Large intestine (tissue), 3 donors: Measurements from ENCODE around the gene KRT74. TPM values are rescaled to one million over a fixed set of nuclear protein-coding genes. Genes with fewer than 3 reads are reported as not detected.

Experiments used
- DNase-seq, 2 donors: peaks; one replicate each; pipeline versions ENCODE4 v3.0.0 to v3.0.0-alpha.2; 2013
- H3K27ac ChIP-seq: one replicate; pipeline ENCODE4 v1.5.1; 2013; ENCODE audit warnings: low read length
- H3K27me3 ChIP-seq: 2 replicates; pipeline ENCODE4 v1.6.1; 2013; ENCODE audit warnings: low read length; ENCODE audit not compliant: control insufficient read depth, insufficient read depth
- H3K36me3 ChIP-seq: 2 replicates; pipeline ENCODE4 v1.6.1; 2013; ENCODE audit warnings: low read length; ENCODE audit not compliant: control insufficient read depth, insufficient read depth
- H3K4me1 ChIP-seq: one replicate; pipeline ENCODE4 v1.6.1; 2013; ENCODE audit warnings: low read length; ENCODE audit not compliant: control insufficient read depth, insufficient read depth
- H3K4me3 ChIP-seq: one replicate; pipeline ENCODE4 v1.5.1; 2013; ENCODE audit warnings: low read length
- H3K9me3 ChIP-seq: one replicate; pipeline ENCODE4 v1.6.1; 2013; ENCODE audit warnings: mild to moderate bottlenecking, low read depth, low read length, moderate library complexity; ENCODE audit not compliant: control insufficient read depth
- WGBS: methylation state at CpG from one replicate; pipeline ENCODE4 v1.1.5; 2013; ENCODE audit warnings: low lambda C conversion rate; ENCODE audit not compliant: insufficient coverage; 5-methylcytosine and 5-hydroxymethylcytosine counted together
- polyA plus RNA-seq: library from polyadenylated mRNA; unstranded; fragments of 120-200 nt; gene quantifications from one replicate; pipeline ENCODE4 v1.2.1, GENCODE V29; 2013

The KRT74 gene
- polyA plus RNA-seq, 1 donor = not detected

- Histone ChIP-seq H3K27ac (no peak overlapping the region), H3K4me1 (no peaks in the 10 kb centered on the region), H3K36me3 (no peaks in the 10 kb centered on the region), H3K4me3 (no peak overlapping the region), H3K27me3 (peaks cover 8% of the 10 kb centered on the region), H3K9me3 (no peaks in the 10 kb centered on the region)
- no peak for DNase-seq
- no CpG with 5 or more reads among the region's 6 CpGs for WGBS
Measured at GRCh38 chr12:52555577-52555976, 18.1 kb downstream of the KRT74 start.

DNA sequence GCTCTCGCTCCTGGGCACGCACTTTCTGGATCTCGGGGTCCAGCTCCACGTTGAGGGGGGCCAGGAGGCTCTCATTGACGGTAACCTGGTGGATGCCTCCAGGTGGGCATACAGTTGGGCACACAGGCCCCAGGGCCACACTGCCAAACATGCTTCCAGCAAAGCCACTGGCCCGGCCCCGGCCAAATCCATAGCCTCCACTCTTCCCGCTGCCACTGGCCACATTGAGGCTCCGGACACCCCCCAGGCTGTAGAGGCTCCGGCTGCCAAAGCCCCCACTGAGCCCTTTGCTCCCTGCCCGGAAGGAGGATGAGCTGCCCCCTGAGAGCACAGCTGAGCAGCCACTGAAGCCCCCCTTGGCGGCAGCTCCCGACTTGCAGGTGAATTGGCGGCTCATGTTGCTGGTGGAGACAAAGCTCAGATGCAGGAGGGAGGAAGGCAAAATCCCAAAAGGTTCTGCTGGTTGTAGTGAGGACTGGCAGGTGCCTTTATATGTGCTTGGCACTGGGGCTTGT is 20.9 kb downstream of the KRT74 start, which contains the start of gene KRT71:
KRT71 (minus strand) TSS at position 465 of the 515 bp plus-strand sequence; CDS start at position 397, 68 bp downstream.
- peaks cover 10% of the 10 kb centered on the region for H3K27me3 ChIP-seq
- no peak within 1 kb of the TSS for H3K27ac ChIP-seq
- no CpG with 5 or more reads among the region's 14 CpGs for WGBS

DNA sequence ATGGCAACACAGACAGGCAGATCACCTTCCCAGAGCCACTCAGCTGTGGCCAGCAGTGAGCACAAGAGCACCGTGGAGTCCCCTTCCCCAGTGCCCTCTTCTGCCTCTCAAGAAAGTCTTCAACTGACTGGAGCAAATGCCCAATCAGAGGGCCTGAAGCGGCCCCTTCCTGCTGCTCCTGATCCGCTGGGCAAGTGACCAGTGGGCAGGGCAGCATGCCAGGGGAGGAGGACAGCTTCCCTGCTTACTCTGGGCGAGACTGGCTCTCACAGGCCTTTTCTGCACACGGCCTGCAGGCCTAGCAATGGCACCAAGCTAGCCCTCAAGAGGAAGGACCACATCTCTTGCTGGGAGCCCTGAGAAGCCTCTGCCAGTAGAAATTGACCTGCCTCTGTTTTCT is 21.6 kb downstream of the KRT74 start:
- H3K27me3 ChIP-seq = peaks cover 7% of the 10 kb centered on the region
- no peak for DNase-seq
- WGBS = no CpG with 5 or more reads among the region's 5 CpGs

More for the DNA sequence above, 20.9 kb downstream of the KRT74 start, which contains the start of gene KRT71:
- no peaks in the 10 kb centered on the region for H3K9me3 ChIP-seq
- no peak for DNase-seq
- H3K4me3 ChIP-seq = no peak within 1 kb of the TSS
- no peaks in the 10 kb centered on the region for H3K4me1 ChIP-seq
- H3K36me3 ChIP-seq = no peaks in the 10 kb centered on the region

DNA sequence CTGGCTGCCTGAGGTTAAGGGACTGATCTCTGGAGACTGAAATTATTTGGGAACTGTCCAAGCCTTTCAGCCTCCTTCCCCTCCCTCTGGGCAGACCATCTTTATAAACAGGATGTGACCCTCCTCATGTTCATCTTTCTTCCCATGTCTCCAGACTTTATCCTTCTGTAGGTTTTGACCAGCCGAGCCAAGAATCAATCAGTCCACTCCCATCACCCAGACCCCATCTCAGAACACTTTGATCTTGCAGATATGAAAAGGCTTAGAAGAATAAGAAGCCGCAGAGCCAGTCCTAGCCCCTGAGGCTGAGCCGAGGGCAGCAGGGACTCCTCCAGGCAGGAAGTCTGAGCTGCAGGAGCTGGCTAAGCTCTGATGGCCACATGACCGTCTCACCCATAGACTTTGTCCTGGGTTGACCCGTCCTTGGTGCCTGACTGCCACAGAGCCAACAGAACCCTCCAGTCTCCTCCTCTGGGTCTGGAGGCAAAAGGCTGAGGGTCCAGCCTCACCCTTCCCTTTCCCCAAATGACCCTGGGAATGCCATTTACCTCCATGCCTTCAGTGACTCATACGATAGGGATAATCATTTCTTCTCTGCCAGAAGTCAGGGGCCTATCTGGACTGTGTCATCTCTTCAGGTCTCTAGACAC is 22.3 kb downstream of the KRT74 start:
- peak in 1 of 2 donors; percentile 21 for DNase-seq
- H3K36me3 ChIP-seq = no peaks in the 10 kb centered on the region
- no peak overlapping the region for H3K4me3 ChIP-seq
- no peak overlapping the region for H3K27ac ChIP-seq
- H3K27me3 ChIP-seq = peaks cover 7% of the 10 kb centered on the region
- WGBS = 71% methylated on average over 1 of the region's 6 CpGs
- no peaks in the 10 kb centered on the region for H3K9me3 ChIP-seq
- no peaks in the 10 kb centered on the region for H3K4me1 ChIP-seq

More for the DNA sequence above, 21.6 kb downstream of the KRT74 start:
- Histone ChIP-seq H3K4me3 (no peak overlapping the region), H3K4me1 (no peaks in the 10 kb centered on the region), H3K36me3 (no peaks in the 10 kb centered on the region), H3K27ac (no peak overlapping the region), H3K9me3 (no peaks in the 10 kb centered on the region)

DNA sequence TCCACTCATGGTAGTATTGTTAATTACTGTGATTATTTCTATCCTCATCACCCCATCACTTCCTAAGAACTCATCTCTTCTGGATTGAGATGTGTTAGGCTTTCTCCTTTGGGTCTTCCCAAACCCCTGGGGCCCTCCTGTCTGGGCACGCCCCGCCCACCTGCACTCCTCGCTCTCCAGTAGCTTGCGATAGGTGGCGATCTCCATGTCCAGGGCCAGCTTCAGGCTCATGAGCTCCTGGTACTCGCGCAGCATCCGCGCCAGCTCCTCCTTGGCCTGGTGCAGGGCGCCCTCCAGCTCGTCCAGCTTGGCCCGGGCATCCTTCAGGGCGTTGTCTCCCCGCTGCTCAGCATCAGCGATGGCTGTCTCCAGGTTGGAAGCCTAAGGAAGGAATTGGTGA is 27.5 kb downstream of the KRT74 start:
- no peaks in the 10 kb centered on the region for H3K9me3 ChIP-seq
- no peak overlapping the region for H3K4me3 ChIP-seq
- no CpG with 5 or more reads among the region's 15 CpGs for WGBS
- H3K27ac ChIP-seq = no peak overlapping the region
- DNase-seq = no peak
- peaks cover 7% of the 10 kb centered on the region for H3K27me3 ChIP-seq
- H3K36me3 ChIP-seq = no peaks in the 10 kb centered on the region
- no peaks in the 10 kb centered on the region for H3K4me1 ChIP-seq

GRCh38 chr12:52543985-52544883 is 29.4 kb downstream of the KRT74 start:
- Histone ChIP-seq H3K4me1 (no peaks in the 10 kb centered on the region), H3K27ac (no peak overlapping the region), H3K36me3 (no peaks in the 10 kb centered on the region), H3K27me3 (no peaks in the 10 kb centered on the region), H3K9me3 (no peaks in the 10 kb centered on the region), H3K4me3 (no peak overlapping the region)
- DNase-seq = no peak
- no CpG with 5 or more reads among the region's 17 CpGs for WGBS

DNA sequence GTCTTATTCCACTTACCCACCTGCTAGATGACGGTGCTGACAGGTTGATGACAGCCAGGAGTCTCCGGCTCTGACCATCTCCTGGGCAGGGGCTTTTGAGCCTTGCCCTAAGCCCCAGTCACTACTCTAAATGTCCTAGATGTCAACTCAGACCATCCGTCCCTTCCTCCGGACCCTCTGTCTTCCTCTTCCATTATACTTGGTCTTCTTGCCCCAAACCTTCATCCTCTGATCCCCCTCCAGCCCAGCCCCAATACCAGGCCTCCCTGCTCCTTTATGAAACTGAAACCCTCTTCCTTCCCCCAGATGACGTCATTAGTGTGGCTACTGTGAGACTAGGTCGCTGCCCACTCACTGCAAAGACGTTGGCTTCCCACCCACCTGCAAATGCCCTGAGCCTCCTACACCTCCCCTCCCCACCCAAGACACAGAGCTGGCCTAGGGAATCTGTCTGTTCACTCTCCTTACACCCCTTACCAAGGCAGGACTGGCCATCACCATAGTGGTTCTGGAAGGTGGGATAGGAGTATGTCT is 30.8 kb downstream of the KRT74 start:
- Histone ChIP-seq H3K4me1 (no peaks in the 10 kb centered on the region), H3K9me3 (no peaks in the 10 kb centered on the region), H3K36me3 (no peaks in the 10 kb centered on the region), H3K27ac (no peak overlapping the region), H3K4me3 (no peak overlapping the region), H3K27me3 (no peaks in the 10 kb centered on the region)
- no peak for DNase-seq
- WGBS = no CpG with 5 or more reads among the region's 7 CpGs

GRCh38 chr12:52542157-52542556 is 31.5 kb downstream of the KRT74 start:
- H3K27me3 ChIP-seq = no peaks in the 10 kb centered on the region
- no peaks in the 10 kb centered on the region for H3K4me1 ChIP-seq
- H3K4me3 ChIP-seq = no peak overlapping the region
- DNase-seq = no peak
- no peaks in the 10 kb centered on the region for H3K36me3 ChIP-seq
- no peak overlapping the region for H3K27ac ChIP-seq
- H3K9me3 ChIP-seq = no peaks in the 10 kb centered on the region

DNA sequence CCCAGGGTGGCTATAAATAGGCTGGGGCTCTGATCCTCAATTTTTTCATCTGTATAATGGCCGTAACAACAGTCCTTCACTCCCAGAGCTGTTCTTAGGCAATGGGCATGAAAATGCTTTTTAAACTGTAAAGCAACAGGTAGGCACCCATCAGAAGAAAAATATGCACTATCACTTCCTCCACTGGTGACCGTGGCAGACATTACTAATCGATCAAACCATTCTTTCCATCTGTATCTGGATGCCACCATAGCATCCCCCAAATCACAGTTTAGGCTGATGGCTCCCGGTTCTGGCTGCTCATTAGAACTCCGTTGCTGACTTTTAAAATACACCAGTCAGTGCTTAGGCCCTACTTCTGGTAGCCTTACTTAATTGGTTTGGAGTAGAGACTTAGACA is 31.9 kb downstream of the KRT74 start:
- no CpG with 5 or more reads among the region's 5 CpGs for WGBS
- Histone ChIP-seq H3K4me1 (no peaks in the 10 kb centered on the region), H3K36me3 (no peaks in the 10 kb centered on the region), H3K27me3 (no peaks in the 10 kb centered on the region), H3K9me3 (no peaks in the 10 kb centered on the region), H3K4me3 (no peak overlapping the region), H3K27ac (no peak overlapping the region)
- no peak for DNase-seq

GRCh38 chr12:52540531-52540930 is 33.1 kb downstream of the KRT74 start:
- no peaks in the 10 kb centered on the region for H3K9me3 ChIP-seq
- no peak for DNase-seq
- no CpG with 5 or more reads among the region's 7 CpGs for WGBS

More at GRCh38 chr12:52540531-52540930, 33.1 kb downstream of the KRT74 start:
- no peak overlapping the region for H3K27ac ChIP-seq
- no peak overlapping the region for H3K4me3 ChIP-seq
- no peaks in the 10 kb centered on the region for H3K36me3 ChIP-seq
- no peaks in the 10 kb centered on the region for H3K4me1 ChIP-seq
- no peaks in the 10 kb centered on the region for H3K27me3 ChIP-seq
